CD14-positive monocyte (primary cell): ENCODE data around the gene RDH8. TPM values are rescaled to one million over a fixed set of nuclear protein-coding genes. Genes with fewer than 3 reads are reported as not detected.
A peak's percentile ranks its signal among the peaks of the same experiment; 100 is the strongest.

ENCODE experiments used
- DNase-seq, 3 donors: peaks; one replicate each; pipeline ENCODE4 v3.0.0-alpha.2; 2011 to 2022
- H2AFZ ChIP-seq: 2 replicates; pipeline ENCODE4 v1.6.0; 2012; ENCODE audit warnings: mild to moderate bottlenecking, low read depth, low read length, inconsistent platforms; ENCODE audit not compliant: insufficient read depth, poor library complexity, severe bottlenecking
- H3K27ac ChIP-seq, 2 donors: 1 replicate in 1 of 2; 2 replicates in 1 of 2; pipeline ENCODE4 v1.5.1; 2012 to 2013; ENCODE audit warnings: low read length in 2 of 2, control low read depth in 1 of 2, inconsistent platforms in 1 of 2, low read depth in 1 of 2, mild to moderate bottlenecking in 1 of 2
- H3K27me3 ChIP-seq, 2 donors: one replicate each; pipeline versions ENCODE4 v1.6.0 to v1.6.1; 2011 to 2013; ENCODE audit warnings: low read length in 2 of 2; ENCODE audit not compliant: control insufficient read depth in 2 of 2, insufficient read depth in 2 of 2
- H3K36me3 ChIP-seq, 2 donors: replicated peaks in 1 of 2; 1 replicate in 1 of 2; 2 replicates in 1 of 2; pipeline versions ENCODE4 v1.5.1 to v1.6.1; 2012 to 2013; ENCODE audit warnings: low read length in 2 of 2, control low read depth in 1 of 2, inconsistent platforms in 1 of 2, mild to moderate bottlenecking in 1 of 2; ENCODE audit not compliant: insufficient read depth in 2 of 2, control insufficient read depth in 1 of 2
- H3K4me1 ChIP-seq, 2 donors: 1 replicate in 1 of 2; 2 replicates in 1 of 2; pipeline versions ENCODE4 v1.5.1 to v1.6.1; 2012 to 2013; ENCODE audit warnings: low read length in 2 of 2, control low read depth in 1 of 2, inconsistent platforms in 1 of 2, mild to moderate bottlenecking in 1 of 2, moderate library complexity in 1 of 2; ENCODE audit not compliant: insufficient read depth in 2 of 2, control insufficient read depth in 1 of 2
- H3K4me2 ChIP-seq: replicated peaks from 2 replicates; pipeline ENCODE3; 2012; ENCODE audit warnings: low read length, moderate library complexity, mild to moderate bottlenecking; ENCODE audit not compliant: poor library complexity, severe bottlenecking; ENCODE audit errors: extremely low read depth
- H3K4me3 ChIP-seq, 3 experiments: fragments of 200-600 bp in 1 of 3; sonication (generic) in 1 of 3; replicated peaks in 1 of 3; 1 replicate in 2 of 3; 2 replicates in 1 of 3; pipeline ENCODE4 v1.5.1; 2011 to 2013; ENCODE audit warnings: low read length in 3 of 3, mild to moderate bottlenecking in 3 of 3, control low read depth in 2 of 3, low read depth in 2 of 3, inconsistent platforms in 1 of 3, moderate library complexity in 1 of 3
- H3K79me2 ChIP-seq: 2 replicates; pipeline ENCODE4 v1.6.0; 2012; ENCODE audit warnings: mild to moderate bottlenecking, control low read depth, inconsistent platforms, low read length, moderate library complexity; ENCODE audit not compliant: insufficient read depth
- H3K9ac ChIP-seq: 2 replicates; pipeline ENCODE4 v1.6.0; 2017; ENCODE audit warnings: low read length, mild to moderate bottlenecking; ENCODE audit not compliant: insufficient read depth, poor library complexity, severe bottlenecking
- H3K9me3 ChIP-seq, 2 donors: replicated peaks in 1 of 2; 1 replicate in 1 of 2; 2 replicates in 1 of 2; pipeline versions ENCODE4 v1.5.1 to v1.6.1; 2012 to 2013; ENCODE audit warnings: low read length in 2 of 2, control low read depth in 1 of 2; ENCODE audit not compliant: control insufficient read depth in 1 of 2, insufficient read depth in 1 of 2
- H4K20me1 ChIP-seq: 2 replicates; pipeline ENCODE4 v1.6.0; 2012; ENCODE audit warnings: mild to moderate bottlenecking, low read length, control low read depth, moderate library complexity; ENCODE audit not compliant: insufficient read depth
- H3K27ac Mint-ChIP-seq, 7 donors: one replicate each; pipeline ENCODE4 v1.8.0; 2020; ENCODE audit warnings: mild to moderate bottlenecking in 7 of 7, mixed read lengths in 7 of 7, moderate library complexity in 6 of 7, inconsistent platforms in 2 of 7
- H3K27me3 Mint-ChIP-seq, 3 donors: one replicate each; pipeline ENCODE4 v1.8.0; 2021 to 2022; ENCODE audit warnings: low read depth in 3 of 3, mild to moderate bottlenecking in 3 of 3, mixed read lengths in 3 of 3, moderate library complexity in 3 of 3, inconsistent platforms in 1 of 3
- H3K36me3 Mint-ChIP-seq, 2 donors: one replicate each; pipeline ENCODE4 v1.8.0; 2020; ENCODE audit warnings: mixed read lengths in 2 of 2, inconsistent platforms in 1 of 2, mild to moderate bottlenecking in 1 of 2
- H3K4me1 Mint-ChIP-seq: one replicate; pipeline ENCODE4 v1.8.0; 2020; ENCODE audit warnings: mild to moderate bottlenecking, mixed read lengths
- H3K4me3 Mint-ChIP-seq, 2 donors: one replicate each; pipeline ENCODE4 v1.8.0; 2020; ENCODE audit warnings: mild to moderate bottlenecking in 2 of 2, mixed read lengths in 2 of 2, moderate library complexity in 1 of 2
- H3K9me3 Mint-ChIP-seq, 7 donors: one replicate each; pipeline ENCODE4 v1.8.0; 2020 to 2022; ENCODE audit warnings: mixed read lengths in 7 of 7, mild to moderate bottlenecking in 6 of 7, moderate library complexity in 6 of 7, inconsistent platforms in 2 of 7
- CTCF ChIP-seq: fragments of 200-600 bp; IDR thresholded peaks from one replicate; pipeline ENCODE4 v1.8.0; 2022; ENCODE audit warnings: antibody characterized with exemption, mild to moderate bottlenecking
- WGBS: methylation state at CpG from one replicate; pipeline ENCODE4 v1.1.5; 2013; ENCODE audit warnings: missing lambda C conversion rate; ENCODE audit not compliant: insufficient coverage; 5-methylcytosine and 5-hydroxymethylcytosine counted together
- intact Hi-C, 2 donors: fragments of 100-400 bp; cut with micrococcal nuclease; formaldehyde crosslinking; loops; one replicate each; pipeline versions ENCODE4 v1.15.0 to v1.15.1; 2023
- polyA plus RNA-seq, 3 donors: library from polyadenylated mRNA; depleted of rRNA in 1 of 3; unstranded in 2 of 3; stranded (reverse) in 1 of 3; fragments of 300-500 nt in 2 of 3; fragments of >200 nt in 1 of 3; fragmentation: Illumina TruSeq in 2 of 3; gene quantifications; 1 replicate in 2 of 3; 2 replicates in 1 of 3; pipeline ENCODE4 v1.2.3, GENCODE V29; 2012 to 2021

The RDH8 gene
- polyA plus RNA-seq, 3 donors: not detected

GRCh38 chr19:10006752-10007323 lies 6.4 kb upstream of the RDH8 start:
- Histone ChIP-seq H3K9ac (no peak overlapping the region), H3K9me3 (no peaks in the 10 kb centered on the region), H2AFZ (no peak overlapping the region), H3K27me3 (peaks cover 17 to 33% of the 10 kb centered on the region in 2 donors), H3K4me2 (no peak overlapping the region), H3K4me3 (no peak overlapping the region), H3K79me2 (no peaks in the 10 kb centered on the region), H4K20me1 (no peaks in the 10 kb centered on the region), H3K4me1 (no peaks in the 10 kb centered on the region), H3K36me3 (no peaks in the 10 kb centered on the region), H3K27ac (no peak overlapping the region)
- Mint-ChIP-seq H3K4me1 (peaks cover 6% of the 10 kb centered on the region), H3K36me3 (peaks cover 0 to 3% of the 10 kb centered on the region in 2 donors), H3K9me3 (peaks cover 0 to 13% (median 5%) of the 10 kb centered on the region in 7 donors), H3K4me3 (peak overlapping the region in 1 of 2 donors; percentile 49), H3K27ac (no peak overlapping the region), H3K27me3 (peaks cover 35 to 49% (median 45%) of the 10 kb centered on the region in 3 donors)
- no peak for DNase-seq
- intact Hi-C loops: no loop called here
- TF ChIP-seq CTCF: no peak

- H3K36me3 ChIP-seq: no peaks in the 10 kb centered on the region
- H2AFZ ChIP-seq: no peak overlapping the region
- Mint-ChIP-seq H3K27ac (peak overlapping the region in 1 of 7 donors; percentile 38), H3K4me1 (peaks cover 6% of the 10 kb centered on the region), H3K4me3 (peak overlapping the region in 1 of 2 donors; percentile 50), H3K36me3 (peaks cover 0 to 3% of the 10 kb centered on the region in 2 donors), H3K9me3 (peaks cover 0 to 13% (median 5%) of the 10 kb centered on the region in 7 donors), H3K27me3 (peaks cover 40 to 55% (median 51%) of the 10 kb centered on the region in 3 donors)
- H3K27ac ChIP-seq: no peak overlapping the region
- intact Hi-C loops: no loop called here
- H3K4me1 ChIP-seq: no peaks in the 10 kb centered on the region
- H3K4me3 ChIP-seq: no peak overlapping the region
- DNase-seq: no peak
- no peaks in the 10 kb centered on the region for H3K9me3 ChIP-seq
- no peak overlapping the region for H3K4me2 ChIP-seq
- H3K79me2 ChIP-seq: no peaks in the 10 kb centered on the region
- WGBS: 55% methylated on average over 5 of the region's 13 CpGs
- peaks cover 20 to 38% of the 10 kb centered on the region in 2 donors for H3K27me3 ChIP-seq
- H4K20me1 ChIP-seq: no peaks in the 10 kb centered on the region
- H3K9ac ChIP-seq: no peak overlapping the region
- TF ChIP-seq CTCF: no peak
Measured at GRCh38 chr19:10007371-10008183, 5.7 kb upstream of the RDH8 start.
